ENCODE measurements around the gene KCNQ2. TPM values are rescaled to one million over a fixed set of nuclear protein-coding genes. Genes with fewer than 3 reads are reported as not detected.

KCNQ2 gene
- total RNA-seq, 1 experiment from 2014 or later = 0.25 TPM

DNA sequence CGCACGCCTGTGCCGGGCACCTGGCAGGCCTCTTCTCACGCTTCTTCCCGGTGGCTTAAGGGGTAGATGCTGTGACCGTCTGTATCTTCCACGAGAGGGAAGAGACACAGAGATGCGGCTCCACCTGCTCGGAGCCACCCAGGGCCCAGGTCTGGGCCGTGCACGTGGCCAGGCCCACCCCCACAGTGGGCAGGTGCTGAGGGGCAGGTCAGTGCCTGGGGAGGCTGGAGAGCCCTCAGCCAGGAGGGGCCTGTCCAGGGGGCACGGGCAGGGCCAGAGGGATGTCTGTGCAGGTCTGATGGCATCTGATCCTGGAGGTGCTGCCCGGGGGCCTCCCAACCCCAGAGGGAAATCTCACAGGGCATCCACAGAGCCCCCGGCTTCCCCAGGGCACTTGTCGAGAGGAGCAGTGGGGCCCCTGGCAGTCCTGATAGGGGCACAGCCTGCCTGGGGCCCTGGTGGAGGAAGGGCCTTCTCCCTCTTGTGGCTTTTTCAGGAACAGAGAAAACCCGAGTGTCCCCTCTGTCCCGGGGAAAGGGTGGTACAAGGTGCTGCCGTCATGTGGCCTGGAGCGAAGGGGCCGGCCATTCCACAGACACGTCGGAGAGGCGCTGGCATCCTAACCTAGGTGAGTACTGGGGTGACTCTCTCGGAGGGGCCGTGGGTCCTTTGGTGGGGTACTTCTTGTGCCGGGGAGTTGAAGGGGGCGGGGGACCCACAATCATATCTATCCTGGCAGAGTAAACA lies 61.1 kb downstream of the KCNQ2 start:
- Mint-ChIP-seq H3K36me3 (ENCODE audit: insufficient read depth, unreplicated experiment) (no peaks in the 10 kb centered on the region), H3K4me1 (ENCODE audit: low read depth, unreplicated experiment) (no peaks in the 10 kb centered on the region), H3K9me3 (ENCODE audit: unreplicated experiment) (no peaks in the 10 kb centered on the region), H3K27ac (ENCODE audit: unreplicated experiment) (no peak overlapping the region), H3K27me3 (ENCODE audit: insufficient read depth, unreplicated experiment) (peaks cover 23% of the 10 kb centered on the region), H3K4me3 (ENCODE audit: unreplicated experiment) (no peak overlapping the region)
- no TSS peak for BruUV-seq (replicated peaks)
- 0 out of 2 replicates have a peak, but pooled peaks cover 3% of the 10 kb centered on the region for H3K9me3 ChIP-seq
- H3K27me3 ChIP-seq (replicated peaks; ENCODE audit: control insufficient read depth, insufficient read depth, low read length) = peaks cover 6% of the 10 kb centered on the region
- DNase-seq = no peak
- ChIA-PET POLR2A (no interaction called here), CTCF (interaction anchor here (0.7 kb wide), 1 partner anchor 140 kb away, joined by 4 read pairs; no protein-coding TSS in a partner anchor)
- no peaks in the 10 kb centered on the region for H3K36me3 ChIP-seq (ENCODE audit: control insufficient read depth, insufficient read depth, low read length)
- H3K4me3 ChIP-seq (ENCODE audit: low read depth, low read length) = no peak overlapping the region
- H3K4me1 ChIP-seq = no peaks in the 10 kb centered on the region
- intact Hi-C loops (cut with micrococcal nuclease; ENCODE audit: unreplicated experiment) = no loop called here
- TF ChIP-seq CTCF (IDR thresholded peaks at IDR 0.05; ENCODE audit: insufficient read depth in 1 of 2, low read depth in 1 of 2, low read length in 1 of 2, severe bottlenecking in 1 of 2, unreplicated experiment in 1 of 2) = peak in 1 of 2 experiments; percentile 13

- Histone ChIP-seq H3K9me3 (0 out of 2 replicates have a peak, but pooled peaks cover 3% of the 10 kb centered on the region), H3K4me1 (no peaks in the 10 kb centered on the region), H3K36me3 (ENCODE audit: control insufficient read depth, insufficient read depth, low read length) (no peaks in the 10 kb centered on the region), H3K27me3 (replicated peaks; ENCODE audit: control insufficient read depth, insufficient read depth, low read length) (peaks cover 6% of the 10 kb centered on the region), H3K4me3 (ENCODE audit: low read depth, low read length) (no peak overlapping the region)
- H3K27me3 Mint-ChIP-seq (ENCODE audit: insufficient read depth, unreplicated experiment) = peaks cover 18% of the 10 kb centered on the region
- BruUV-seq (replicated peaks) = no TSS peak
- ChIA-PET POLR2A (no interaction called here), CTCF (interaction anchor here (0.6 kb wide), 1 partner anchor 28 kb away, joined by 3 read pairs; no protein-coding TSS in a partner anchor)
- H3K27ac Mint-ChIP-seq (ENCODE audit: unreplicated experiment) = no peak overlapping the region
- no peaks in the 10 kb centered on the region for H3K9me3 Mint-ChIP-seq (ENCODE audit: unreplicated experiment)
- no peaks in the 10 kb centered on the region for H3K4me1 Mint-ChIP-seq (ENCODE audit: low read depth, unreplicated experiment)
- H3K4me3 Mint-ChIP-seq (ENCODE audit: unreplicated experiment) = no peak overlapping the region
- no peak for DNase-seq
- no peaks in the 10 kb centered on the region for H3K36me3 Mint-ChIP-seq (ENCODE audit: insufficient read depth, unreplicated experiment)
- intact Hi-C loops (cut with micrococcal nuclease; ENCODE audit: unreplicated experiment) = no loop called here
- no peak for TF ChIP-seq CTCF (IDR thresholded peaks at IDR 0.05; ENCODE audit: insufficient read depth in 1 of 2, low read depth in 1 of 2, low read length in 1 of 2, severe bottlenecking in 1 of 2, unreplicated experiment in 1 of 2)
These were observed 62.5 kb downstream of the KCNQ2 start for GRCh38 chr20:63409834-63410435.

DNA sequence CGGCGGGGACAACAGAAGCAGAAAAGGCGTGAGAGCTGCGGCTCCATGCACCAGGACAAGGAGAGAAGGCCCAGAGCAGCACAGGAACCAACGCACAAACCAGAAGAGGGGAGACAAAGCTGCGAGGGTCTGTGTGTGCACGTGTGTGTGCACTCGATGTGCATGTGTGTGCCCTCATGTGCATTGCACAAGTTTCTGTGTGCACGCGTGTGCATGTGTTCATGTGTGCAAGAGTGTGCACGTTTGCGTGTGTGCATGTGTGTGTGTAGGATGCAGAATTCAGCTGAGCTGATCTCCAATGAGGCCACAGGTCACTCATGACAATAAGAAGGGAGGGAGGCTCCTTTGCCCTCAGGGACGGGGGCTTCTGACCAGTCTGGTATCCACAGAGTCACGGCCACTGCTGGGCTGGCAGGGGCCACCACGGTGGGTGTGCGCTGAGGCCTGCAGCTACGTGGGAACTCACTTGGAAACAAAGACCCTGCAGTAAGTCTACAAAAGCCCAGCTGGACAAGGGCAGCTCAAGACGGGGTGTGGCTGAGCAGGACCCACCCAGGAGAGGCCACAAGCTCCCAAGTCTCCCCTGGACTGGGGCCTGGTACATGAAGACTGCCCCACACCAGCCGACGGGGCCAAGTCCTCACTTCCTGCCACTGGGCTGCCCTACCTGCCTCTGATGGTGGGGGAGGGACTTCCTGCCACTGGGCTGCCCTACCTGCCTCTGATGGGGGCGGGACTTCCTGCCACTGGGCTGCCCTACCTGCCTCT lies 63.2 kb downstream of the KCNQ2 start:
- H3K4me3 ChIP-seq (ENCODE audit: low read depth, low read length) = no peak overlapping the region
- no TSS peak for BruUV-seq (replicated peaks)
- peaks cover 4% of the 10 kb centered on the region; the same call in 1 of the 2 replicates for H3K27me3 ChIP-seq (replicated peaks; ENCODE audit: control insufficient read depth, insufficient read depth, low read length)
- intact Hi-C loops (cut with micrococcal nuclease; ENCODE audit: unreplicated experiment) = no loop called here
- no peaks in the 10 kb centered on the region for H3K9me3 Mint-ChIP-seq (ENCODE audit: unreplicated experiment)
- no peak overlapping the region for H3K27ac Mint-ChIP-seq (ENCODE audit: unreplicated experiment)
- no peak overlapping the region for H3K4me3 Mint-ChIP-seq (ENCODE audit: unreplicated experiment)
- no peaks in the 10 kb centered on the region for H3K36me3 Mint-ChIP-seq (ENCODE audit: insufficient read depth, unreplicated experiment)
- DNase-seq = no peak
- TF ChIP-seq CTCF (IDR thresholded peaks at IDR 0.05; ENCODE audit: insufficient read depth in 1 of 2, low read depth in 1 of 2, low read length in 1 of 2, severe bottlenecking in 1 of 2, unreplicated experiment in 1 of 2) = no peak
- H3K27me3 Mint-ChIP-seq (ENCODE audit: insufficient read depth, unreplicated experiment) = peaks cover 11% of the 10 kb centered on the region
- ChIA-PET POLR2A (interaction anchor here (0.6 kb wide), 1 partner anchor 88 kb away, joined by 3 read pairs; no protein-coding TSS in a partner anchor), CTCF (interaction anchor here (0.6 kb wide), 1 partner anchor 27 kb away, joined by 3 read pairs; no protein-coding TSS in a partner anchor)
- H3K4me1 ChIP-seq = no peaks in the 10 kb centered on the region
- H3K9me3 ChIP-seq = 0 out of 2 replicates have a peak, but pooled peaks cover 3% of the 10 kb centered on the region
- no peaks in the 10 kb centered on the region for H3K36me3 ChIP-seq (ENCODE audit: control insufficient read depth, insufficient read depth, low read length)
- no peaks in the 10 kb centered on the region for H3K4me1 Mint-ChIP-seq (ENCODE audit: low read depth, unreplicated experiment)

Data from Caco-2 (cell line).